ENCODE measurements around the gene SZT2. TPM values are rescaled to one million over a fixed set of nuclear protein-coding genes. Genes with fewer than 3 reads are reported as not detected.

Gene SZT2
- total and polyA plus RNA-seq, 10 of the 15 experiments (the other 5 are each of a cell fraction or from before 2014, with no cell fraction given): 1.4 to 38.3 (median 12.7) TPM

GRCh38 chr1:43454270-43455011 lies 64.7 kb downstream of the SZT2 start (continued):
- 0 out of 2 replicates have a peak, but pooled peaks have one; percentile 13 for TF ChIP-seq ZBTB40 (IDR thresholded peaks at IDR 0.05; ENCODE audit: borderline replicate concordance)
- no peak for TF ChIP-seq NKRF (conservative IDR thresholded peaks at IDR 0.05)
- no peak for TF ChIP-seq ZNF687 (IDR thresholded peaks at IDR 0.05)
- no peak for TF ChIP-seq HDGF (IDR thresholded peaks at IDR 0.05)
- TF ChIP-seq IKZF2 (IDR thresholded peaks at IDR 0.05): peak in 1 of 2 experiments; percentile 3; a peak in 1 of 4 replicates
- no peak for TF ChIP-seq BMI1 (IDR thresholded peaks at IDR 0.05; ENCODE audit: borderline replicate concordance)
- no peak for TF ChIP-seq EED (IDR thresholded peaks at IDR 0.05; ENCODE audit: low read depth)
- TF ChIP-seq NBN (IDR thresholded peaks at IDR 0.05): no peak
- 0 out of 2 replicates have a peak, but pooled peaks have one; percentile 1 for TF ChIP-seq RB1 (IDR thresholded peaks at IDR 0.05; ENCODE audit: borderline replicate concordance)
- no peak for TF ChIP-seq CHD2 (IDR thresholded peaks at IDR 0.05; ENCODE audit: borderline replicate concordance, low read depth, low read length)
- TF ChIP-seq IRF5 (IDR thresholded peaks at IDR 0.05; ENCODE audit: borderline replicate concordance): no peak
- no peak for TF ChIP-seq ZNF24 (IDR thresholded peaks at IDR 0.05)
- TF ChIP-seq NFYB (IDR thresholded peaks at IDR 0.05; ENCODE audit: insufficient read depth, low read depth, low read length): peak; percentile 85
- TF ChIP-seq PAX5 (IDR thresholded peaks at IDR 0.05; ENCODE audit: borderline replicate concordance, low read depth, low read length): no peak
- TF ChIP-seq FOS (IDR thresholded peaks at IDR 0.05; ENCODE audit: borderline replicate concordance, extremely low read depth, insufficient read length): peak; percentile 24
- TF ChIP-seq MTA3 (IDR thresholded peaks at IDR 0.05; ENCODE audit: borderline replicate concordance, low read length): peak; percentile 53; the same call in 1 of the 2 replicates

Measured in GM12878 (cell line).